Activated naive CD8-positive, alpha-beta T cell treated with anti-CD3 and anti-CD28 coated beads for 36 hours (primary cell): Measurements from ENCODE around the gene DUXB. TPM values are rescaled to one million over a fixed set of nuclear protein-coding genes. Genes with fewer than 3 reads are reported as not detected.

Experiments used
- DNase-seq: peaks from one replicate; pipeline ENCODE4 v3.0.0; 2021
- H3K27ac Mint-ChIP-seq: one replicate; pipeline ENCODE4 v1.8.0; 2022; ENCODE audit warnings: mild to moderate bottlenecking, moderate library complexity, mixed read lengths
- H3K27me3 Mint-ChIP-seq: one replicate; pipeline ENCODE4 v1.8.0; 2022; ENCODE audit warnings: mild to moderate bottlenecking, mixed read lengths
- H3K36me3 Mint-ChIP-seq: one replicate; pipeline ENCODE4 v1.8.0; 2021; ENCODE audit warnings: mild to moderate bottlenecking, mixed read lengths
- H3K4me1 Mint-ChIP-seq: one replicate; pipeline ENCODE4 v1.8.0; 2021; ENCODE audit warnings: mixed read lengths
- H3K4me3 Mint-ChIP-seq: one replicate; pipeline ENCODE4 v1.8.0; 2022; ENCODE audit warnings: mild to moderate bottlenecking, moderate library complexity, mixed read lengths
- H3K9me3 Mint-ChIP-seq: one replicate; pipeline ENCODE4 v1.8.0; 2022; ENCODE audit warnings: mixed read lengths
- total RNA-seq, 2 experiments: library from RNA; stranded (reverse); gene quantifications; one replicate each; pipeline ENCODE4 v1.2.3, GENCODE V29; 2021

The DUXB gene
- total RNA-seq = not detected

- no peaks in the 10 kb centered on the region for H3K27me3 Mint-ChIP-seq
- H3K36me3 Mint-ChIP-seq = no peaks in the 10 kb centered on the region
- H3K9me3 Mint-ChIP-seq = no peaks in the 10 kb centered on the region
Measured at GRCh38 chr16:75701361-75701760, at the start of gene DUXB. Gene DUXB (minus strand): TSS chr16:75701461. CDS start chr16:75701418, 43 bp downstream.

GRCh38 chr16:75750528-75750927 is 49.3 kb upstream of the DUXB start:
- H3K36me3 Mint-ChIP-seq = no peaks in the 10 kb centered on the region
- H3K4me3 Mint-ChIP-seq = no peak overlapping the region
- DNase-seq = no peak
- H3K9me3 Mint-ChIP-seq = no peaks in the 10 kb centered on the region
- no peak overlapping the region for H3K27ac Mint-ChIP-seq
- no peaks in the 10 kb centered on the region for H3K4me1 Mint-ChIP-seq
- H3K27me3 Mint-ChIP-seq = peaks cover 27% of the 10 kb centered on the region

More at GRCh38 chr16:75701361-75701760, at the start of gene DUXB:
- DNase-seq = no peak
- H3K27ac Mint-ChIP-seq = no peak within 1 kb of the TSS
- H3K4me1 Mint-ChIP-seq = no peaks in the 10 kb centered on the region
- no peak within 1 kb of the TSS for H3K4me3 Mint-ChIP-seq

GRCh38 chr16:75746359-75746758 is 45.1 kb upstream of the DUXB start:
- Mint-ChIP-seq H3K27me3 (peaks cover 31% of the 10 kb centered on the region), H3K9me3 (peaks cover 9% of the 10 kb centered on the region), H3K36me3 (no peaks in the 10 kb centered on the region), H3K4me1 (no peaks in the 10 kb centered on the region), H3K4me3 (no peak overlapping the region), H3K27ac (no peak overlapping the region)
- DNase-seq = no peak

GRCh38 chr16:75745823-75746222 is 44.6 kb upstream of the DUXB start:
- Mint-ChIP-seq H3K4me3 (no peak overlapping the region), H3K27me3 (peaks cover 31% of the 10 kb centered on the region), H3K4me1 (no peaks in the 10 kb centered on the region), H3K9me3 (peaks cover 9% of the 10 kb centered on the region), H3K36me3 (no peaks in the 10 kb centered on the region), H3K27ac (no peak overlapping the region)
- no peak for DNase-seq

GRCh38 chr16:75745242-75745641 is 44.0 kb upstream of the DUXB start:
- peaks cover 31% of the 10 kb centered on the region for H3K27me3 Mint-ChIP-seq

GRCh38 chr16:75742424-75743047 is 41.3 kb upstream of the DUXB start:
- H3K9me3 Mint-ChIP-seq = peaks cover 9% of the 10 kb centered on the region

More at GRCh38 chr16:75745242-75745641, 44.0 kb upstream of the DUXB start:
- no peaks in the 10 kb centered on the region for H3K4me1 Mint-ChIP-seq
- H3K4me3 Mint-ChIP-seq = no peak overlapping the region
- no peak for DNase-seq
- H3K27ac Mint-ChIP-seq = no peak overlapping the region
- peaks cover 9% of the 10 kb centered on the region for H3K9me3 Mint-ChIP-seq
- H3K36me3 Mint-ChIP-seq = no peaks in the 10 kb centered on the region

GRCh38 chr16:75733305-75734211 is 32.3 kb upstream of the DUXB start:
- Mint-ChIP-seq H3K36me3 (no peaks in the 10 kb centered on the region), H3K4me3 (no peak overlapping the region), H3K27ac (no peak overlapping the region)

More at GRCh38 chr16:75742424-75743047, 41.3 kb upstream of the DUXB start:
- Mint-ChIP-seq H3K27ac (no peak overlapping the region), H3K4me1 (no peaks in the 10 kb centered on the region), H3K4me3 (no peak overlapping the region), H3K27me3 (peaks cover 15% of the 10 kb centered on the region), H3K36me3 (no peaks in the 10 kb centered on the region)
- DNase-seq = no peak

GRCh38 chr16:75732871-75733270 is 31.6 kb upstream of the DUXB start:
- Mint-ChIP-seq H3K36me3 (no peaks in the 10 kb centered on the region), H3K4me3 (no peak overlapping the region), H3K27me3 (peaks cover 2% of the 10 kb centered on the region), H3K27ac (no peak overlapping the region), H3K4me1 (no peaks in the 10 kb centered on the region), H3K9me3 (no peaks in the 10 kb centered on the region)
- DNase-seq = no peak

More at GRCh38 chr16:75733305-75734211, 32.3 kb upstream of the DUXB start:
- no peaks in the 10 kb centered on the region for H3K4me1 Mint-ChIP-seq
- H3K27me3 Mint-ChIP-seq = peaks cover 5% of the 10 kb centered on the region
- no peaks in the 10 kb centered on the region for H3K9me3 Mint-ChIP-seq
- no peak for DNase-seq

GRCh38 chr16:75727221-75727620 is 26.0 kb upstream of the DUXB start:
- Mint-ChIP-seq H3K27me3 (no peaks in the 10 kb centered on the region), H3K4me1 (no peaks in the 10 kb centered on the region), H3K9me3 (peaks cover 4% of the 10 kb centered on the region), H3K4me3 (no peak overlapping the region), H3K27ac (no peak overlapping the region), H3K36me3 (no peaks in the 10 kb centered on the region)
- no peak for DNase-seq

GRCh38 chr16:75726390-75726789 is 25.1 kb upstream of the DUXB start, which contains the start of gene CPHXL:
Gene CPHXL (minus strand): TSS chr16:75726490. CDS start chr16:75726442, 48 bp downstream.
- Mint-ChIP-seq H3K27me3 (no peaks in the 10 kb centered on the region), H3K27ac (no peak within 1 kb of the TSS), H3K36me3 (no peaks in the 10 kb centered on the region), H3K4me1 (no peaks in the 10 kb centered on the region), H3K9me3 (peaks cover 5% of the 10 kb centered on the region), H3K4me3 (no peak within 1 kb of the TSS)
- DNase-seq = no peak

- Mint-ChIP-seq H3K27me3 (peaks cover 13% of the 10 kb centered on the region), H3K9me3 (peaks cover 11% of the 10 kb centered on the region), H3K27ac (no peak overlapping the region), H3K36me3 (peaks cover 4% of the 10 kb centered on the region), H3K4me3 (no peak overlapping the region), H3K4me1 (no peaks in the 10 kb centered on the region)
- DNase-seq = no peak
Measured at GRCh38 chr16:75718452-75718851, 17.2 kb upstream of the DUXB start.

- H3K27ac Mint-ChIP-seq = no peak overlapping the region
- no peak for DNase-seq
- no peak overlapping the region for H3K4me3 Mint-ChIP-seq
- H3K9me3 Mint-ChIP-seq = peaks cover 12% of the 10 kb centered on the region
- peaks cover 13% of the 10 kb centered on the region for H3K27me3 Mint-ChIP-seq
- H3K36me3 Mint-ChIP-seq = peaks cover 4% of the 10 kb centered on the region
- no peaks in the 10 kb centered on the region for H3K4me1 Mint-ChIP-seq
Measured at GRCh38 chr16:75714661-75715060, 13.4 kb upstream of the DUXB start.

- H3K9me3 Mint-ChIP-seq = peaks cover 12% of the 10 kb centered on the region
- no peak overlapping the region for H3K4me3 Mint-ChIP-seq
- no peaks in the 10 kb centered on the region for H3K4me1 Mint-ChIP-seq
- H3K36me3 Mint-ChIP-seq = peaks cover 3% of the 10 kb centered on the region
- DNase-seq = no peak
- H3K27ac Mint-ChIP-seq = no peak overlapping the region
- H3K27me3 Mint-ChIP-seq = peaks cover 5% of the 10 kb centered on the region
Measured at GRCh38 chr16:75710344-75710743, 9.1 kb upstream of the DUXB start.

- Mint-ChIP-seq H3K4me1 (no peaks in the 10 kb centered on the region), H3K27ac (no peak overlapping the region), H3K27me3 (peaks cover 3% of the 10 kb centered on the region), H3K4me3 (no peak overlapping the region), H3K36me3 (no peaks in the 10 kb centered on the region), H3K9me3 (no peaks in the 10 kb centered on the region)
- DNase-seq = no peak
Measured at GRCh38 chr16:75703306-75703705, 2.0 kb upstream of the DUXB start.

GRCh38 chr16:75702242-75702641 is 981 bp upstream of the DUXB start:
- no peaks in the 10 kb centered on the region for H3K9me3 Mint-ChIP-seq
- H3K4me1 Mint-ChIP-seq = no peaks in the 10 kb centered on the region
- H3K36me3 Mint-ChIP-seq = no peaks in the 10 kb centered on the region
- H3K4me3 Mint-ChIP-seq = no peak overlapping the region
- no peak overlapping the region for H3K27ac Mint-ChIP-seq
- no peak for DNase-seq
- H3K27me3 Mint-ChIP-seq = peaks cover 1% of the 10 kb centered on the region
